IPS-18c (cell line): ENCODE results near the gene SETD3.

Experiments used
- H3K4me3 ChIP-seq: 2 replicates; pipeline ENCODE4 v1.7.0; 2013; ENCODE audit warnings: low read depth, mild to moderate bottlenecking, low read length, moderate library complexity; ENCODE audit not compliant: insufficient read depth
- H3K9me3 ChIP-seq: one replicate; pipeline ENCODE4 v1.6.1; 2013; ENCODE audit warnings: mild to moderate bottlenecking, low read length, moderate library complexity; ENCODE audit not compliant: control insufficient read depth, insufficient read depth

Gene SETD3

GRCh38 chr14:99422228-99423010 is 58.2 kb downstream of the SETD3 start:
- no peak overlapping the region for H3K4me3 ChIP-seq
- H3K9me3 ChIP-seq = no peaks in the 10 kb centered on the region

DNA sequence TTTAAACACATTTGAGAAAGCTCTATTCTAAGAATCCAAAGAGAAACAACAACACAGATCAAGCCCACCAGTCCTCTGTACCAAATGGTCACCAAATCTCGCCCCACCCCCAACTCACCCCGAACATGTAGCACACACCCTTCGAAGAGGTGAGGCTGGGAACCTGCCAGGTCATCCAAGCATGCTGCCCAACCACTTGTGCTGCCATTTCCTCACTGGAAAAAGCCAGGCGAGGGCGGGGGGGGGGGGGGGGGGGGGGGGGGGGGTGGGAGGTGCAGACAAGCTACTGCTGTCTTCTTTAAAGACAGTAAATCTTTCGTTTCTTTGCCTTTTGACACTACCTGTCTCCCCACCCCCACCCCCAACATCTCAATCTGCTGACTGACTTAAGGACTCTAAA is 59.9 kb downstream of the SETD3 start:
- H3K9me3 ChIP-seq = no peaks in the 10 kb centered on the region
- H3K4me3 ChIP-seq = no peak overlapping the region

- H3K9me3 ChIP-seq = no peaks in the 10 kb centered on the region
- H3K4me3 ChIP-seq = no peak overlapping the region
These were observed 60.8 kb downstream of the SETD3 start for GRCh38 chr14:99419905-99420304.

DNA sequence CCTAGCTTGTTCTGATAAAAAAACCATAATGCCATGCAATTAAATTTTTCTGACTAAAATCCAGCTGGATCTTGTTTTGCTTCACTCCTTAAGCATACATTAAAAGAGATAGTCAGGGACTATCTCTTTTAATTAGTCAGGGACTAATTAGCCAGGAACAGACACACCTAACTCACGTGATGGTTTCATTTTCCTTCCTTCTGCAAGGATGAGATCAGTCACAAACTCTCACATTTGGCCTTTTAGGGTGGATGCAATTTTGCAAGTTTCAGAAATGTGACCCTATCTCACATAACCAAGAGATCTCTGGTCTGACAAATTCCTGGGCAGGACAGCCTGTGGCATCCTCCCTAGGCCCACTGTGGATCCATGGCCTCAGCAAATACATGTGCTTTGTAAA is 62.4 kb downstream of the SETD3 start:
- Histone ChIP-seq H3K9me3 (no peaks in the 10 kb centered on the region), H3K4me3 (no peak overlapping the region)

DNA sequence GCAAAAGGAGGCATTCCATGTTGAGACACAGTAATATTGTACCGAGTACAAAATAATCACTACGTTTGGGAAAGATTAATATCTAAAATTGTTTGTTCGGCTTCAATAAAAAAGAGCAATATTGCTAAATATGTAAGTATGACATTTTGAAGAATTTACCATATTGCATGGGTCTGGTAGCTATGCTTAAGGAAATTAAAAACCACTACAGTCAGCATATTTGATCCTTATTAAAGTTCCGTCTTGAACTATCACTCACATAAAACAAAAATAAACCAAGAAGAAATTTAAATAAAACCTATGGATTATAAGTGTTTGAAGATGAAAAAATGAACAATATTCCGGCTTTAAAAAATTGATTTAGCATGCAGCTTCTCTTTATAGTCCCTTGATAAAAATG is 63.8 kb downstream of the SETD3 start:
- Histone ChIP-seq H3K4me3 (no peak overlapping the region), H3K9me3 (no peaks in the 10 kb centered on the region)

GRCh38 chr14:99415496-99416281 is 65.0 kb downstream of the SETD3 start:
- Histone ChIP-seq H3K9me3 (no peaks in the 10 kb centered on the region), H3K4me3 (no peak overlapping the region)

- H3K9me3 ChIP-seq = no peaks in the 10 kb centered on the region
- no peak overlapping the region for H3K4me3 ChIP-seq
These were observed 66.7 kb downstream of the SETD3 start for GRCh38 chr14:99413911-99414310.

DNA sequence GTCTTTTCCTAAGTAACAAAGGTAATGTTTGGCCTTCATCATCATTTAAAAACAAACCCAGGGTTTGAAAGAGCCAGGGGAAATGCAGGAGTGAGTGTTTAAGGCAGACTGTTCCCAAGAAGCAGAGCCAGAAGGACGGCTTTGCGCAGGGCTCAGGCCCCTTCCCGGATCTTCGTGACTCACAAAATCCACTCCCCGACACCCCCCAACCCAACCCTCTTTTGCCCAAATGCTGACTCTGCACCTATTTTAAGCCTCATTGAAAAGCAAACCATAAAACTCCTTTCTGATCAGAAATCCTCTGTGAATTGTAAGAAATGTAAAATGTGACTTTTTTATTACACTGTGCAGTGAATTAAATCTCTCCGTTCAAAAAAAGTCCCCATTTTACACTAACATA is 67.5 kb downstream of the SETD3 start:
- Histone ChIP-seq H3K4me3 (no peak overlapping the region), H3K9me3 (no peaks in the 10 kb centered on the region)

DNA sequence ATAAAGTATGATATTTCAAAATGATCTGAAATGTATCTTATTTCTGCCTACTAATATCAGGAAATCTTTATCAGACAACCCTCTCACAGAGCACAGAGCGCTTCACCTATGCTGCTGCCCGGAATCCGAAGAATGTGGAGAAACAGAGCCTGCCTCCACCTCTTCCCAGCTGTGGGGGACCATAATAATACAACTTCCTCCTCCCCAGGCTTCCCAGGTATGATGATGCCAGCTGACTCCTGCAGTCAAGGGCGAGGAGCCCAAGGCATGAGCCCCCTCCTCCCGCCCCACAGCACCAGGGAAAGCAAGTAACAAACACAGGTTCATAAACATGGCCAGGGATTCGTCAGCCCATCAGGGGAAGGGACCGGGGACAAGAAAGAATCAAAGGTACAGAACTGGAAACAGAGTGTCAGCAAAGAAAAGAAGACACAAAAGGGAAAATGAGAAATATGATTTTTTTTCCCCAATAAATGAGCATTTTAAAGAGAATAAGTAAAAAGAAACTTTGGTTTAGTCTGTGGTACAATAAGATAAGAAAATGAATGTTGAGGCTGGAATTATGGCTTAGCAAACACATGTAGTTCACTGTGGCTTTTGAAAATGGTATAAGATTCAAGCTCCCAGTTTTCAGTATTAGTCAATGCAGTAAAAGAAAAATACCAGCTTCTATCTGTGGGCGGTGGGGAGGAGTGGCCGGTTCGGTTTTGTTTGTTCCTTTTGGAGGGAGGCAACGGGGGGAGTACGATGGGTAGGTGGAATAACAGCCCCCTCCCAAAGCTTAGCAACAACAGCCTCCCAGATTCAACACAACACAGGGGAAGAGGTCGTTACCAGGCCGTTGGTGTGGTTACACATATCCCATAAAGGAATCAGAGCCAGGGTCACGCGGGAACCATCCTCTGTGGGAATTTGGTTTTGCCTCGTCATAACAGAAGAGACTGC is 68.3 kb downstream of the SETD3 start:
- no peaks in the 10 kb centered on the region for H3K9me3 ChIP-seq
- H3K4me3 ChIP-seq = peak overlapping the region; percentile 17; the same call in 1 of the 2 replicates

GRCh38 chr14:99410019-99410418 is 70.6 kb downstream of the SETD3 start:
- Histone ChIP-seq H3K4me3 (no peak overlapping the region), H3K9me3 (no peaks in the 10 kb centered on the region)

- Histone ChIP-seq H3K4me3 (no peak overlapping the region), H3K9me3 (no peaks in the 10 kb centered on the region)
These were observed 71.7 kb downstream of the SETD3 start for GRCh38 chr14:99408971-99409289.

DNA sequence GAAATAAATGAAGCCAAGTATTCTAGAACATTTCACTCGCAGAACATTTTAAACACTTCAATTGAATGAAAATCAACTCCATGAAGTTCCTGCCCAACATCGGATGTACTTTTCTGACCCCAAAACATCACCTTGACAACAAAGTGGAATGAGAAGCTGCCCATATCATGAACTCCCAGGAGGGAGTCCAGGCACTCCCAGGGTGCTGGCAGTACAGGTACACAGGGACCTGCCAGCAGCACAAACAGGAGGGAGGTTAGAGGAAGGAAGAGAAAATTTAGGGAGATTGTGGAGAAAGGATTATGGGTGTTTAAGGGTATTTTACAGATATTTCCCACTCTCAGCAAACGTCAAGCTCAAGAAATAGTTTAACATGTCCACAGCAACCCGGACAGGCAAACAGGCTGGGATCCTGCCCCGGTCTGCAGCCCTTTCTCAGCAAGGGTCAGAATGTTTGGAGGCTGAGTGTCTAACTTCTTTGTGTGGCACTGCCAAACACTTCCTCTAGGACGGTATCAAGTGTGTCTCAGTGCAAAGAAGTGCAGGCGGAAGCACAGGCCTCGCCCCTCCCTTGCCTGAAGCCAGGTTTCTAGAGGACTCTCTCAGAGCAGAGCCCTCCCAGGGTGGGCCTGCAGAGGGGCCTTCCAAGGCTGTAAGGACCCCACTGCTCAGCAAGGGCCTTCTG is 72.2 kb downstream of the SETD3 start:
- Histone ChIP-seq H3K4me3 (no peak overlapping the region), H3K9me3 (no peaks in the 10 kb centered on the region)

DNA sequence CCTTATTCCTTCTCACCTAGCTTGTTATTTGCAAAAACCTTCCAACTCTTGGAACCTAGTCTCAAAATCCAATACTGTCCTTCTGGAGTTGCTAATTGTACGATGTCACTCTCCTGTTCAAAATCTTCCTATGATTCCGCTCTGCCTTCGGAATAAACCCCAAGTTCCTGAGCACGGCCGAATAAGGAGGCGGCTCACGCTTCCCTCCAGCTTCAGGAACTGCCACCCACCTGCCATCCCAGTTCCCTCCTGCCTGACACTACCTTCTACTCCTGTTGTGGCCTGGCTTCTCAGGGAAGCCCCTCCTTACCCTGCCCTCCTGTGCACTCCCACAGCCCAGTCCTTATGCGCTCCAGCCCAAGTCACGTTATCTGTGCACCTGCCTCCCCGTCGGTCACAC is 73.2 kb downstream of the SETD3 start:
- H3K9me3 ChIP-seq = no peaks in the 10 kb centered on the region
- no peak overlapping the region for H3K4me3 ChIP-seq

DNA sequence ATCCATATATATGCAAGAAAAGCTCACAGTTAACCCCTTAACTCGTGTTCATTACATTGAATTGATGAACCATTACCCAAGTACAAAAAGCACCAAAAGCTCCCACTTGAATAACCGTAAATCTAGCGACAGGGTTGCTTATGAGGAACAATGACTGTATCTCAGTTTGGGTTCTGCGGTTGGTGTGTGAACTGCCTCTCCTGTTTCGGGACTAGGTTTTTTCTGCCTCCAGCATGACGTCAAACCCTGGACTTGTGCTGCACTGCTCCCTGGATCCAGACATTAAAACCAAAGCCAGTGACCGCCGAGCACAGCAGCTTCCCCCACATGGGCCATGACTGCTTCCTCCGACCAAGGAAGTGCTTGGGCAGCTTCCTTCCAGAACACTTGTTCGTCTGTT is 77.7 kb downstream of the SETD3 start:
- H3K9me3 ChIP-seq = no peaks in the 10 kb centered on the region
- no peak overlapping the region for H3K4me3 ChIP-seq

DNA sequence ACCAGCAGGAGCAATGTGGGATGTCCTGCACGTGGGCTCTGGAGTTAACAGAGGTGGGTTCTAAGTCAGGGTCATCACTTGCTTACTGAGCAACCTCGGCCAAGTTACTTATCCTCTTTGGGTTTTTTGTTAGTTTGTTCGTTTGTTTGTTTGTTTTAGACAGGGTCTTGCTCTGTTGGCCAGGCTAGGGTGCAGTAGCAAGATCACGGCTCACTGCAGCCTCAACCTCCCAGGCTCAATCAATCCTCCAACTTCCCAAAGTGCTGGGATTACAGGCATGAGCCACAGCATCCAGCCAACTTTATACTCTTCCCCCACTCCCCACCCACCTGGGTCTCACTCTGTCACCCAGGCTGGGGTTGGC is 78.4 kb downstream of the SETD3 start:
- H3K9me3 ChIP-seq = no peaks in the 10 kb centered on the region

DNA sequence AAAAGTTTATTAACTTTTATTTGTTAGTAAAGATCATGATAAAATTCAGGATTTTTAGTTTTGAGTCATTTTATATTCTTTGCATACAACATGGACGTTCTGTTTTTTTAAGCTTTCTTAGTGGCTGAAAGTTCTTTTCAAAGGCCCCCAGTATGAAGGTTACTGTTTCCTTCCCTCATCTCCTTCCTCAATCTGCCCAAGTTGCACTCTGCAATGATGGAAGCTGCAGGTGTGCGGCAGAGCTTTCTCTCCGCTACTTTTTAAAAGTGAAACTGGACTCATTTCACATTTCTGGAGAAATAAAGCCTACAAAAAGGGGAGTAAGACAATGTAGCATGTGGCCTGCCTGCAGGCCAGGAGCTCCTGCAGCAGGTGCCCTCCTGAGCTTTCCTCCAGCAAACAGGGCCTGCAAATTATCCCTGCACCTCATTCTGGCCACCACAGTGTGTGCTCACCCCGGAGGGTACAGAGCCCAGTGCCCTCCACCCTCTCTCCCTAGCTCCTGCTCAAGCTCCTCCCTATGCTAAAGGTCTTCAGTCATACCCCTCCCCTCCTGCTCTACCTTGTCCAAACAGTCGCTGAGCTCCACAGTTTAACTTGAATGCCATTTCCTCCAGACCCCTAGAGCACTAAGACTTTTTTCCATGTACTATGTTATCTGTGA is 78.9 kb downstream of the SETD3 start:
- Histone ChIP-seq H3K9me3 (no peaks in the 10 kb centered on the region), H3K4me3 (no peak overlapping the region)

More for the DNA sequence above, 78.4 kb downstream of the SETD3 start:
- H3K4me3 ChIP-seq = no peak overlapping the region

DNA sequence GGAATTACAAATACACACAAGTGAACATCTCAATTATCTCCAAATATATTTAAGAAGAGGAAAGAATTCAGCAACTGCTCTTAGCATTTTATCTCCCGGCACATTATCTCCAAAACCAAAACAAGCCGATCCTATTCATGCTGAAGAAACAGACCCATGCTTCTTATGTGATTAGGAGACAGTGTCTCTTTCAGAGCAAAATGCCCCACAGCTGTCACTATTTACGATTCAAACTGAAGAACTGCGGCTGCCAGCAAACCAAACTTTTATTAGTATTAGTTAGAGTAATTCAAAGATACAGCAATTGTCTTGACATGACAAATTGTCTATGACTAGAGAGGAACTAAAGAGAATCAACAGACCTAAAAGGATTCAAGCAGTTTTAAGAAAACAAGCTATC is 79.4 kb downstream of the SETD3 start:
- Histone ChIP-seq H3K4me3 (no peak overlapping the region), H3K9me3 (no peaks in the 10 kb centered on the region)
